LNCaP clone FGC (cell line): Measurements from ENCODE around the gene BCL11A.

ENCODE experiments used
- DNase-seq: peaks from one replicate; pipeline ENCODE4 v3.0.0-alpha.2; 2011; ENCODE audit warnings: low read depth
- H3K4me3 ChIP-seq: 2 replicates; pipeline ENCODE4 v1.5.1; 2011; ENCODE audit warnings: mild to moderate bottlenecking, low read depth, low read length, control low read depth
- TF ChIP-seq, protein P1 (sequence below): IDR thresholded peaks from 2 replicates; pipeline ENCODE4 v1.5.1; 2012; ENCODE audit warnings: mild to moderate bottlenecking; ENCODE audit not compliant: control insufficient read depth, insufficient read depth; ENCODE audit errors: extremely low read depth

BCL11A gene

GRCh38 chr2:60505240-60505879 is 48.1 kb downstream of the BCL11A start:
- H3K4me3 ChIP-seq, result no peak overlapping the region
- TF ChIP-seq, protein P1, sequence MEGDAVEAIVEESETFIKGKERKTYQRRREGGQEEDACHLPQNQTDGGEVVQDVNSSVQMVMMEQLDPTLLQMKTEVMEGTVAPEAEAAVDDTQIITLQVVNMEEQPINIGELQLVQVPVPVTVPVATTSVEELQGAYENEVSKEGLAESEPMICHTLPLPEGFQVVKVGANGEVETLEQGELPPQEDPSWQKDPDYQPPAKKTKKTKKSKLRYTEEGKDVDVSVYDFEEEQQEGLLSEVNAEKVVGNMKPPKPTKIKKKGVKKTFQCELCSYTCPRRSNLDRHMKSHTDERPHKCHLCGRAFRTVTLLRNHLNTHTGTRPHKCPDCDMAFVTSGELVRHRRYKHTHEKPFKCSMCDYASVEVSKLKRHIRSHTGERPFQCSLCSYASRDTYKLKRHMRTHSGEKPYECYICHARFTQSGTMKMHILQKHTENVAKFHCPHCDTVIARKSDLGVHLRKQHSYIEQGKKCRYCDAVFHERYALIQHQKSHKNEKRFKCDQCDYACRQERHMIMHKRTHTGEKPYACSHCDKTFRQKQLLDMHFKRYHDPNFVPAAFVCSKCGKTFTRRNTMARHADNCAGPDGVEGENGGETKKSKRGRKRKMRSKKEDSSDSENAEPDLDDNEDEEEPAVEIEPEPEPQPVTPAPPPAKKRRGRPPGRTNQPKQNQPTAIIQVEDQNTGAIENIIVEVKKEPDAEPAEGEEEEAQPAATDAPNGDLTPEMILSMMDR, result no peak
- no peak for DNase-seq

GRCh38 chr2:60504049-60504448 is 49.4 kb downstream of the BCL11A start:
- TF ChIP-seq, protein P1, result no peak
- no peak overlapping the region for H3K4me3 ChIP-seq
- no peak for DNase-seq

GRCh38 chr2:60502144-60502543 is 51.3 kb downstream of the BCL11A start:
- no peak for DNase-seq
- TF ChIP-seq, protein P1, result no peak
- no peak overlapping the region for H3K4me3 ChIP-seq

DNA sequence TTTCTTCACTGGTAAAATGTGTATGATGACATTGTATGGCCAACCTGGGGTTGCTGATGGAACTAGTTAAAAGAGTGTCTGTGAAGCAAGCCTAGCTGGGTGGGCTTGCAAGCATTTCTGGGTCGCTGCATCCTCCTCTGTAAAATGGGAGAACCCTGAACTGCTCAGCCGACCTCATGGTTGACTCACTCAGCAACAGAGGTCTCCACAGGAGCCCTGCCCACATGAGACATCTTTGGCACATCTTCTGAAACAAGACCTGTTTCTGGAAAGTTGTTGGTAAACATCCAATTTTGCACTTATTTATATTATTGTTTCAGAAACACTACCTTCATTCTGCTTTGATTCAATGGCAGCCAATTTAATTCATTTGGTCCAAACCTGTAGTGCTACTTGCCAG is 52.6 kb downstream of the BCL11A start:
- H3K4me3 ChIP-seq, result no peak overlapping the region
- TF ChIP-seq, protein P1, result no peak
- no peak for DNase-seq

- TF ChIP-seq, protein P1, result no peak
- no peak overlapping the region for H3K4me3 ChIP-seq
- no peak for DNase-seq
These were observed 53.7 kb downstream of the BCL11A start for GRCh38 chr2:60499651-60500265.

DNA sequence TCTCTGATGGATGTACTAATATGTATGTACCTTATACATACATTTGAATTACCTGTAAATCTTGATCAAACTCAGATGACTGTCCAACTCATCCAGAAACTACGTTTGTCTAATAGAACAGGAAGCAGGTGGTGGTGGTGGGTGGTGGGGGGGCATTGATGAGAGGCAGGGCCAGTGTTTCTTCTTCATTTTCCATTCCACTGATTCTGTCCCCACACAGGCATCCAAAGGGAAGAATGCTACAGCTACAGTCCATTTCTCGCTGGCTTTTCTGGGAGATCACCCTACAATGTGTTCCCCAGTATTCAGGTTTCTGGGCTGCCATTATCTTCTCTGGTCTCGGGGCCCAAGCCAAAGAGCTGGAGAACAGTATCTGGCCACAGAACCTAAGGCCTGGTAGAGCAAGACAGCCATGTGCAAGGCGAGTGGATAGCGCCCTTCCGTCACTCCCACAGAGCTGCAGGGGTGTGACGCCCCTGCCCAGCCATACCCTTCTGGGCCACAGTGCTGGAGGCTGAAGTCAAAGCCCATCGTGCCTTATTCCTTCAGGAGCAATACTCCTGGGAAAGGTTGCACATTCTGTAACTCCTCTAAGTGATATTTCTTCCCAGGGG is 54.5 kb downstream of the BCL11A start:
- no peak for DNase-seq
- H3K4me3 ChIP-seq, result no peak overlapping the region
- TF ChIP-seq, protein P1, result no peak
